Endometrium (tissue), 2 donors: ENCODE results near the gene DNAI1.
"Not testable (repeated sequence)": the region's sequence is repeated elsewhere in the genome, so short reads cannot be mapped to it uniquely, and the experiment has no call there.

Experiments used
- FAIRE-seq: peaks from 2 replicates; lab custom pipeline; 2012; peaks lifted over from hg19 to GRCh38; lab: Jason Lieb, UNC
- donor health status: control.
- donor health status: control.

Gene DNAI1

GRCh38 chr9:34458013-34458958 lies at the start of gene DNAI1, which contains the start of gene FAM219A:
TSS of gene DNAI1 (plus strand) at chr9:34458805. CDS start at chr9:34459006, 201 bp downstream.
TSS of gene FAM219A (minus strand) at chr9:34458570. CDS start at chr9:34458263, 307 bp downstream.
- FAIRE-seq, result peak; percentile 98

DNA sequence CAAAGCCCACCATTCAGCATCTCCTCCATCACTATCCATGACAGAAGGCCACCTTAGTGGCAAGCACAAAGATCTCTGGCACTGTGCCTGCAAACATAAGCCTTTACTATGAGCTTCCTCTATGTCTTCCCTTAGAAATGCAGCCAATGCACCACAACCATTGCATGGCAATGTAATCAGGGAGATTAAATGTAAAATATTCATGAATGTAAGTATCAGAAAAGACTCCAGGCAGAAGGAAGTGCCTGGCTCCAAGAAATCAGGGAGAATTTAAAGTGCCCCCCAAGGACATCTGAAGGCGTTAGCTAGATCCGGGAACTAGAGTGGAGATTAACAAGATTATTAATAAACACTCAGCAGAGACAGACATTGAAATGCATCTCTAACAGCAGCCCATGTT lies 49.5 kb upstream of the DNAI1 start:
- no peak for FAIRE-seq

- FAIRE-seq, result no peak
These were observed 46.3 kb upstream of the DNAI1 start for GRCh38 chr9:34412336-34412735.

DNA sequence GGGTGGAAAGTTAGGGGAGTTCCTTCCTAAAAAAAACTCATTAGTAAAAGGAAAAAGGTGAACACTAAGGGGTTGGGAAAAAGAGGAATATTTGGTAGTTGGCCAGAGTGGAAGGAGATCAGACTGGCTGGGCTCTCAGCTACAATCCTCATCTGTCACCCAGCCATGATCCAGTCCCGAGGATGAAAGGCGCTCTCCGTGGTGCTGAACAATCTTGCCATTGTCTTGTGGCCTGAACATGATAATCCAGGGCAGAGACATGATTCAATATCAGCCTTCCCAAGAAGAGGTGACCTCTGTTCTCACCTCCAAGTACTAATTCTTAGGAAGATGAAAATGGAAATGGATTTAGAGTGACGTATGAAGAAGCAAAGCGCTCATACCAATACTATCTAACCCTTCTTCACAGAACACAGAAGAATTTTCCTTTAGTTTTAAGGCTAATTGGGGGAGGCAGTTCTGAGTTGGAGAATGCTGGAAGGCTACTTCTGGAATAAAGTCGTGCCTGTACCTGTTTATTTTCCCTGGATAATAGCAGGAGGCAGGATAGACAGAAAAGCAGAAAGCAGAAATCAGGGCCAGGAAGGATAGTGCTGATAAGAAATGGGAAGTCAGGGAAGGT lies 45.3 kb upstream of the DNAI1 start:
- no peak for FAIRE-seq

- FAIRE-seq, result no peak
These were observed 40.9 kb upstream of the DNAI1 start for GRCh38 chr9:34417734-34418133.

DNA sequence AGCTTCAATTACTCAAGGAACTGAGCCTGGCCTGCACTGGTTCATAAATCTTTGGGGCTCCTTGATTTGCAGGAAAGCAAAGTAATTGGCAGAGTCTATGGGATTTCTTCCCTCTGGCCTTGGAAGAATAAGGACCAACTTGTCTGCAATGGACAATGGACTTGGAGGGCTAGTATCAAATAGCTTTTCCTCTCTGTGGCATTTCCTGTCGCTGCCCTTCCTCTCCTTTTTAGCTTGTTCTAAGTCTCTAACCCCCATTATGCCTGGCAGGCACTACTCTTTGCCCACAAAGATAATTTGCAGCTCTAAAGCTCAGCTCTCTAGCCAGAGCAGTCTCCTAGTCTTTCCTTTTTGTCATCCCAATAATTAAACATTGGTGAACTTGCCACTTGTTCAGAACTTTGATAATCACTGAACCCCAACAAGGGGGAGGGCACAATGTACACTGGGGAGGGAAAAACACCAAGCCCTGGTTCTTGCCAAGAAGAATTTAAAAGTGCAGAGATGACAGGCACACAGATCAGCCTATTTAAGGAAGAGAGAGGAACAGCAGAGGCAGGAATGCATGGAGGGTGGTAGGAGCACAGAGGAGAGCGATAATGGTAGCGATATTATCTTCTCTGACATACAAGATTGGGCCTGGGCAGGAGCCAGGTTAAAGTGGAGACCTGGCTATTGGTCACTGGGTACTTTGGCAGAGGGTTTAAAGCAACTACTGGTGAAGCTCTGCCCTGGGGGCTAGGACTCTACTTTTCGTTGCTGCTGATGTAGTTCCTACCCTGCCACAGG lies 38.7 kb upstream of the DNAI1 start:
- no peak for FAIRE-seq

DNA sequence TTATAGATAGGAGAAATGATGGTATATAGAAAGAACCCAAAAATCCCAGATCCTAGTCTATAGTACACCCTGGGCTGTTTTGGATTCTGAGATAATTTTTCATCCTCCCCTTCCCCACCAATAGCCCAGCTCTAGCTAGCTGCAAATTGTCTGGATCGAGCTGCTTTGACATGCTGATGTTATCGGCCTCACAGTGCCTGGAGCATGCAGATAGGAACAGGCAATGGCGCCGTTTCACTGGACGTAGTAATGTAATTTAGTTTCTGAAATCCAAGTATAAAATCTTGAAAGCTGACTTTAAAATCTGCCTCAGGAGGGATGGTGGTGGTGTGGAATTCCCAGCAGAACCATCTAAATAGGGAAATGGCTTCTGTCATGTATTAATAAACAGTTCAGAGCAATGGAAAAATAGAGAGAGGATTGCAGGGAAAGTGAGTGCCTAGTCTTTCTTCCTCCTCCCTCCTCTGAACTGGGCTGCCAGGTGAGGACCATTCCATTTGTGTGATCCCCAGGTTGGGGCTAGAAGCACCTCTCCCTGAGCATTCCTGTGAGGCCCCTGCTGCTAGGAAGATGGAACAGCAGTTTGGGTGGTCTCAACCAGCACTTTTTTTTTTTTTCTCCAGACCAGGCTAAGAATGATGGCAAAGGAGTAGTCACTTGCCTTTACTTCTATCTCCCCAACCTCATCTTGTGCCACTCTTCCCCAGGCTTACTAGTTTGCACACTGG lies 32.1 kb upstream of the DNAI1 start:
- FAIRE-seq, result no peak

GRCh38 chr9:34428325-34428958 lies 30.2 kb upstream of the DNAI1 start:
- no peak for FAIRE-seq

DNA sequence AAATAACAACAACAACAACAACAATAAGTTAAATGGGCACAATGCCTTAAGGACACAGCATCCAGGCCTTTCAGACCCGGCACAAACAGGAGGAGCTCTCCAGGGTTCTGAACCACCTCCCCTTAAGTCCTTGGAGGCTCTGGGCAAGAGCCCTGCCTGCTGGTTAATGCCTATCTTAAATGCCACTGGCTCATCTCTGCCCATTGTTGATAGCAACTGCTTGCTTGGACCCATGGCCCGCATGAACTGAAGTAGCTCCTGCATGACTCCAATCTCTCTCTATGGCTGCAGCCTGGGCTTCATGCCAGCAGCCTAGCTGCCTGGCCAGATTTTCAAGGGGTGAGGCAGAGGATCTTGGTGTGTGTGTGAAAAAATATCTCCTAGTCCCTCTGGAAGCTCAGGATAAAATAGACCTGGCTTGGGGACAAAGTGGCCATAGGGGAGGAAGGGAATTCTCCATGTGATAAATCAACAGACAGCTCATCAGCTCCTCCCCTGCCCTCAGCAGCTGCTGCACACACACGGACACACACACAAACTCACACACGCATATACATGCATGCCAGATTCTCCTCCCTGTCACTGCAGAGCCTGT lies 27.7 kb upstream of the DNAI1 start:
- no peak for FAIRE-seq

DNA sequence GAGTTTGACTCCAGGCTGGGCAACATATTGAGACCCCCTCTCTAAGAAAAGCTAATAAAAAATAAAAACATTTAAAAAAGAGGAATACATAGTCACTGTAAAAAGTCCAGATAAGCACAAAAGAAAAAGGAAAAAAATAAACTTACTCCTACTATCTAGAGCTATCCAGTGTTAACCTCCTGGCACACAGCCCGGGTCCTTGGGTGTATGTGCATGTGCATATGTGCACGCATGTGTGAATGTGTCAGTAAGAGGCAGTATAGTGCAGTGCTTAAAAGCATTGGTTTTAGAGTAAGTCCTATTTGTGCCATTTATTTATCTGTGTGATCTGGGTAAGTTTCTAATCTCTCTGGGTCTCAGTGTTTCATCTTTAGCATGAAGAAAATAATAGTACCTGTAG lies 26.9 kb upstream of the DNAI1 start:
- no peak for FAIRE-seq

GRCh38 chr9:34437006-34437925 lies 21.3 kb upstream of the DNAI1 start:
- no peak for FAIRE-seq

DNA sequence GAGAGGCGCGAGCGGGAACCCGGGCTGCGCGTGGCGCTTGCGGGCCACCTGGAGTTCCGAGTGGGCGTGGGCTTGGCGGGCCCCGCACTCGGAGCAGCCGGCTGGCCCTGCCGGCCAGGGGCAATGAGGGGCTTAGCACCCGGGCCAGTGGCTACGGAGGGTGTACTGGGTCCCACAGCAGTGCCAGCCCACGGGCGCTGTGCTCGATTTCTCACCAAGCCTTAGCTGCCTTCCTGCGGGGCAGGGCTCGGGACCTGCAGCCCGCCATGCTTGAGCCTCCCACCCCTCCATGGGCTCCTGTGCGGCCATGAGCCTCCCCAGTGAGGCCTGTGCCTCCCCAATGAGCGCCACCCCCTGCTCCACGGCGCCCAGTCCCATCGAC lies 20.7 kb upstream of the DNAI1 start:
- not testable (repeated sequence) for FAIRE-seq

- FAIRE-seq, result not testable (repeated sequence)
These were observed 20.1 kb upstream of the DNAI1 start for GRCh38 chr9:34438465-34438864.

DNA sequence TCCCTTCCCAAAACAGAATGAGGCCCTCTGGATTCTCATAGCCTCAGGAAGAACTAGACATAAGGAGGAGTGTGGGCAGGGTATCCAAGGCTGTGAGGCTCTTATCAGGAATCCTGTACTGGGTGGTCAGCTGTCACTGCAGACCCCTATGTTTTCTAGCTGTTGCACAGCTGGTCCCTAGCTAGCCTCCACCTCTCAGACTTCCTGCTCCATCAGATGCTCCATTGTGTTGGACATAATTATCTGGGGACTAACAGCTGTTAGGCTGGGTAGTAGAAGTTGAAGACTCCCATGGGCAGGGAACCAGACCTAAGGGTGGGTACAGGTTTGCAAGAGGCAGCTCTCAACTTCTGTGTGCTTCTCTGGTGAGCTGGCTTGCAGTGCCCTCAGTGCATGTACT lies 18.6 kb upstream of the DNAI1 start:
- FAIRE-seq, result no peak

DNA sequence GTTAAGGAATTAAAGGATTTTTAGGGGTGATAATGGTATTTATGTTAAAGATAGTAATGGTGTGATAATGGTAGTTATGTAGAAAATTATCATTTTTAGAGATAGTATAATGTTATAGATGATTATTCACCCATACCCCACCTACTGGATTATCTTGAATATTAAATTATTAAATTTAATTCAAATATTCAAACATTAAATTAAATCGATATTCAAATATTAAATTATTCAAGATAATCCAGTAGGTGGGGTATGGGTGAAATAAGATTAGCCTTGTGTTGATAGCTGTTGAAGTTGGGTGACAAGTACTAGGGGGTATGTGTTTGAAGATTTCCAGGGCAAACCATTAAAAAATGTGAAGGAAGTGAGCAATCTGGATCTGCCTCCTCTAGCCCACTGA lies 15.8 kb upstream of the DNAI1 start:
- no peak for FAIRE-seq

GRCh38 chr9:34443533-34443932 lies 15.1 kb upstream of the DNAI1 start:
- no peak for FAIRE-seq

DNA sequence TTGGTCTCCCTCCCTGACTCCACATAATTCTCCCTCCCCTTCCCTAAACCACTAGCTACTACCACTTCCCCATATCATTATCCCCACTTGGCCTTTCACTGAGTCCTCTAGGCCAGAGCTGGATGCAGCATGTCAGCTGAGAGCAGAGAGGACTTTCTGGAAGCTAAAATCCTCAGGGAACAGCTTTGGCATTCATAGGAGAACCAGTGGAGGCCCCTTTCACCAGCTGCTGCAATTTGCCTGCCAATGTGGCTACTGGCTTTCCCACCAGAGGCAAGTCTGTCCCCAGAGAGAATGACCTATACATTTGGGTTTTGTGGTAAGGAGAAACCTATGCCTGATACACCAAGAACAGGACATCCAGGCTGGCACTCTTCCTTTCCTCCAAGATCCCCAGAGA lies 14.6 kb upstream of the DNAI1 start:
- no peak for FAIRE-seq

GRCh38 chr9:34446468-34446891 lies 12.1 kb upstream of the DNAI1 start:
- no peak for FAIRE-seq

DNA sequence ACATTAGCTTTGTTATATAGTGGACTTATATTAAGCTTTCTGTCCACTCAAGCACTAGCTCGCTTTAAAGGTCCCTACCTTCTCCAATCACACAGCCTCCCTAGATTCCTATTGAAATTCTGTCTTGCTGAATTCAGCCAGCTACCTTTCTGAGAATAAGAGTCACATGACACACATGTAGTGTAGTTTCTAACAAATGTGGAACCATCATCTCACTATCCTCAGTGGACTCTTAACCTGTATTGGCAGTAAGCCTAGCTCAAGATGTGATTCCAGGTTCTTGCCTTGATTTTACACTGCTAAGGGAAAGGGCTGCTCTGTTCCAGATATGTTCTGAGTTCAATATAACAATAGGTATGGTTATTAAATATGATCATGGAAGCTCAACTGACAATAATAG lies 11.7 kb upstream of the DNAI1 start:
- FAIRE-seq, result no peak

GRCh38 chr9:34450644-34451043 lies 8.0 kb upstream of the DNAI1 start:
- FAIRE-seq, result no peak
